Measurements from ENCODE around the gene C5orf58. TPM values are rescaled to one million over a fixed set of nuclear protein-coding genes. Genes with fewer than 3 reads are reported as not detected.
A peak's percentile ranks its signal among the peaks of the same experiment; 100 is the strongest.

Gene C5orf58
- total RNA-seq, 2 experiments from 2014 or later = not detected

- Mint-ChIP-seq H3K36me3 (ENCODE audit: low read depth) (peaks cover 88% of the 10 kb centered on the region), H3K4me1 (ENCODE audit: low read depth) (peaks cover 97% of the 10 kb centered on the region), H3K9me3 (no peaks in the 10 kb centered on the region), H3K27ac (peak overlapping the region; percentile 85), H3K4me3 (no peak overlapping the region), H3K27me3 (ENCODE audit: low read depth) (no peaks in the 10 kb centered on the region)
- CTCF ChIA-PET = interaction anchor here (1.9 to 18.8 kb wide), 4 partner anchors 10 to 51 kb away, joined by 7 to 281 read pairs (median 14); partner anchors contain the start of gene LCP2
- DNase-seq = no peak
- intact Hi-C loops (cut with micrococcal nuclease) = loop anchor here (1.0 kb wide), 1 partner anchor 8 kb away; no protein-coding TSS in a partner anchor
Measured at GRCh38 chr5:170287532-170287931, 54.7 kb downstream of the C5orf58 start.

- CTCF ChIA-PET = interaction anchor here (1.3 to 18.8 kb wide), 5 partner anchors 12 to 51 kb away, joined by 4 to 281 read pairs (median 21); no protein-coding TSS in a partner anchor
- intact Hi-C loops (cut with micrococcal nuclease) = no loop called here
- peaks cover 93% of the 10 kb centered on the region for H3K36me3 Mint-ChIP-seq (ENCODE audit: low read depth)
- peak overlapping the region; percentile 98 for H3K27ac Mint-ChIP-seq
- no peak overlapping the region for H3K4me3 Mint-ChIP-seq
- DNase-seq = no peak
- no peaks in the 10 kb centered on the region for H3K9me3 Mint-ChIP-seq
- H3K4me1 Mint-ChIP-seq (ENCODE audit: low read depth) = peaks cover 97% of the 10 kb centered on the region
- no peaks in the 10 kb centered on the region for H3K27me3 Mint-ChIP-seq (ENCODE audit: low read depth)
Measured at GRCh38 chr5:170288151-170288550, 55.4 kb downstream of the C5orf58 start.

GRCh38 chr5:170288551-170288950, 55.8 kb downstream of the C5orf58 start:
- Mint-ChIP-seq H3K9me3 (no peaks in the 10 kb centered on the region), H3K4me3 (no peak overlapping the region), H3K4me1 (ENCODE audit: low read depth) (peaks cover 97% of the 10 kb centered on the region), H3K27ac (peak overlapping the region; percentile 98), H3K27me3 (ENCODE audit: low read depth) (no peaks in the 10 kb centered on the region), H3K36me3 (ENCODE audit: low read depth) (peaks cover 94% of the 10 kb centered on the region)
- no peak for DNase-seq
- CTCF ChIA-PET = interaction anchor here (1.3 to 18.8 kb wide), 5 partner anchors 13 to 50 kb away, joined by 4 to 281 read pairs (median 21); no protein-coding TSS in a partner anchor
- intact Hi-C loops (cut with micrococcal nuclease) = no loop called here

GRCh38 chr5:170289121-170289520, 56.3 kb downstream of the C5orf58 start:
- Mint-ChIP-seq H3K4me1 (ENCODE audit: low read depth) (peaks cover 97% of the 10 kb centered on the region), H3K36me3 (ENCODE audit: low read depth) (peaks cover 93% of the 10 kb centered on the region), H3K27ac (peak overlapping the region; percentile 98), H3K9me3 (no peaks in the 10 kb centered on the region), H3K27me3 (ENCODE audit: low read depth) (no peaks in the 10 kb centered on the region), H3K4me3 (no peak overlapping the region)
- intact Hi-C loops (cut with micrococcal nuclease) = loop anchor here (1.0 kb wide), 1 partner anchor 8 kb away; the partner anchor contains the start of gene LCP2
- CTCF ChIA-PET = interaction anchor here (0.7 to 18.8 kb wide), 7 partner anchors 13 to 315 kb away, joined by 3 to 281 read pairs (median 8); no protein-coding TSS in a partner anchor
- no peak for DNase-seq

GRCh38 chr5:170289764-170290163, 57.0 kb downstream of the C5orf58 start:
- Mint-ChIP-seq H3K4me1 (ENCODE audit: low read depth) (peaks cover 97% of the 10 kb centered on the region), H3K4me3 (peak overlapping the region; percentile 49), H3K9me3 (no peaks in the 10 kb centered on the region), H3K27me3 (ENCODE audit: low read depth) (no peaks in the 10 kb centered on the region), H3K27ac (peak overlapping the region; percentile 98), H3K36me3 (ENCODE audit: low read depth) (peaks cover 93% of the 10 kb centered on the region)
- DNase-seq = no peak
- CTCF ChIA-PET = interaction anchor here (0.7 to 18.8 kb wide), 8 partner anchors 13 to 315 kb away, joined by 3 to 281 read pairs (median 6); no protein-coding TSS in a partner anchor
- intact Hi-C loops (cut with micrococcal nuclease) = loop anchor here (1.0 to 10.0 kb wide), 2 partner anchors 8 to 1885 kb away; partner anchors contain the start of gene LCP2

- H3K36me3 Mint-ChIP-seq (ENCODE audit: low read depth) = peaks cover 92% of the 10 kb centered on the region
- H3K9me3 Mint-ChIP-seq = no peaks in the 10 kb centered on the region
- DNase-seq = no peak
- peaks cover 90% of the 10 kb centered on the region for H3K4me1 Mint-ChIP-seq (ENCODE audit: low read depth)
- intact Hi-C loops (cut with micrococcal nuclease) = loop anchor here (10.0 kb wide), 1 partner anchor 1884 kb away; no protein-coding TSS in a partner anchor
- H3K4me3 Mint-ChIP-seq = no peak overlapping the region
- peak overlapping the region; percentile 98 for H3K27ac Mint-ChIP-seq
- CTCF ChIA-PET = interaction anchor here (0.7 to 18.8 kb wide), 5 partner anchors 13 to 47 kb away, joined by 4 to 281 read pairs (median 8); no protein-coding TSS in a partner anchor
- H3K27me3 Mint-ChIP-seq (ENCODE audit: low read depth) = no peaks in the 10 kb centered on the region
Measured at GRCh38 chr5:170290498-170290897, 57.7 kb downstream of the C5orf58 start.

DNA sequence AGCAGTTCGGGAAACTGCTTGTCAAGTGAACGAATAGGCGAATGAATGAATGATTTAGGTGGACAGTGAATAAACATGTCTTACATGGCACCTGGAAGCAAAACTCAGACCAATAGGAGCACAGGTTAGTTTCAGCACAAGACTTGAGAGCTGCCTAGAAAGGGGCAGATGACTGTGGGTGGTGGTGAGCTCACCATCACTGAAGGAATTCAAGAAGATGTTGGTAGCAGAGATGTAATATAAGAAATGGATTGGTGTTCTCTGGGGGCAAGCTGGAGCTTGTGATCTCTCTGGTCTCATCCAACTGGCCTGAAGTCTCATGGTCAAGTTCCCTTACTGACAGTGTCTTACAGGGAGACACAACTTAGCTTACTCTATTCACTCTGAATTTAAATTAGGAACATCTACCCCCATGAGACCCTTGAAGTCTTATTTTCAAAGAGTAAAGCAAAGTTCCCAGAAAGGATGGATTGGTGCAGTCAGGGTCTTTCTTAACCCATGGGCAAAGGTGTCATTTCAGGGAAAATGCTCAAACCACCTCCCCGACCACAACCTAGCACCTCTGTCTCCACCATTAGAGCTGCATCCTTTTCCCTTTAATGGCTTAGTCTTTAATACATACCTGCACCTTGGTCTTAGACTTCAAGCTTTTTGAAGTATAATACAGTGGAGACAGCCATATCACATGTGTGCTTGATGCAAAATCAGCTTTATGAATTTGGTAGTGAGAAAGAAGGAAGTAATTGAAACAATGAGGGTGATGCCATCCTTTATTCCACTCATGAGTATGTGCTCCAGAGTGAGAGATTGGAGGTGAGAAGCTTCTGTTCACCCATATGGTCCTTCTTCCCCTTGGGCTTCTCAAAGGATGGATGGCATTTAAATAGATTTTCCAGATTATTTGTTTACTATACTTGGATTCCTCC, 59.7 kb downstream of the C5orf58 start:
- DNase-seq = no peak
- Mint-ChIP-seq H3K9me3 (no peaks in the 10 kb centered on the region), H3K4me1 (ENCODE audit: low read depth) (peaks cover 72% of the 10 kb centered on the region), H3K27ac (peak overlapping the region; percentile 98), H3K27me3 (ENCODE audit: low read depth) (no peaks in the 10 kb centered on the region), H3K4me3 (peak overlapping the region; percentile 95), H3K36me3 (ENCODE audit: low read depth) (peaks cover 89% of the 10 kb centered on the region)
- intact Hi-C loops (cut with micrococcal nuclease) = loop anchor here (10.0 kb wide), 1 partner anchor 1882 kb away; no protein-coding TSS in a partner anchor
- CTCF ChIA-PET = interaction anchor here (1.0 to 18.8 kb wide), 11 partner anchors 9 to 66 kb away, joined by 3 to 281 read pairs (median 8); no protein-coding TSS in a partner anchor

DNA sequence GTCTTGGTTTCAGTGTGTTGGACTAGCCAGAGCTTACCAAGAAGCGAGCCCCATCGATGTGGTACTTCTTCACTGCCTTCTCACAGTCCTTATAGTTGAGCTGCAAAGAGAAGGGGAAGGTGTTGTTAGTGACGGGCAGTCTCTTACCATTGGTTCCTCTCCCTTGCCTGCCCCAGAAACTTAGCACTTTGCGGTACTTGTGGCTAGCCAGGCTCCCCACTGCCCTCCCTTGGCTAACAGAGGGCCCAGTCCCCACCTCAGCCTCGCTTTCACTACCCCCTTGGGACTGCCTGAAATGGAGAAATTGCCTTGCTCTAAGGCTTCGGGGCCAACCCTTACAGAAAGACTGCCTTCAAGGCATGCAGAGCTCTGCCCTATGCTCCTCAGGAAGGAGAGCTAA, 60.5 kb downstream of the C5orf58 start:
- H3K27me3 Mint-ChIP-seq (ENCODE audit: low read depth) = no peaks in the 10 kb centered on the region
- CTCF ChIA-PET = interaction anchor here (1.0 to 18.8 kb wide), 9 partner anchors 10 to 67 kb away, joined by 3 to 281 read pairs (median 26); no protein-coding TSS in a partner anchor
- DNase-seq = peak; percentile 66

DNA sequence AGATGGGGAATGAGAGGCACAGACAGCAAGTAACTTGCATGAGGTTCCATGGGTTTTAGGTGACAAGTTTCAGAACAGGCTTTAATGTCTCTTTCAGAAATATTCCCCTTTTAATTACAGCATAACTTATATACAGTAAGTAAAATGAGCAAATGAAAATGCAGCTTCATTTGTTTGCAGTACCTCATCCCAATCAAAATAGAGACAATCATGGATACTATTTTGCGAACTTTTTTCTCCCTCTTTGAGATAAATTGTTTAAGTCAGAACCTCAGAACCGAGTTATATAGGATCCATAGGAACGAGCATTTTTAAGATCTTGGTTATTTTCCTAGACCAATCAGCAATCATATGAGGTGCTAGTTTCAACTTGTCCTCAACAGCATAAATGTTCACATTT, 61.3 kb downstream of the C5orf58 start:
- H3K27me3 Mint-ChIP-seq (ENCODE audit: low read depth) = no peaks in the 10 kb centered on the region
- H3K4me1 Mint-ChIP-seq (ENCODE audit: low read depth) = peaks cover 68% of the 10 kb centered on the region
- CTCF ChIA-PET = interaction anchor here (0.9 to 18.8 kb wide), 8 partner anchors 11 to 68 kb away, joined by 3 to 281 read pairs (median 66); no protein-coding TSS in a partner anchor
- H3K4me3 Mint-ChIP-seq = peak overlapping the region; percentile 95
- intact Hi-C loops (cut with micrococcal nuclease) = loop anchor here (10.0 kb wide), 1 partner anchor 1881 kb away; no protein-coding TSS in a partner anchor
- H3K27ac Mint-ChIP-seq = peak overlapping the region; percentile 98
- no peaks in the 10 kb centered on the region for H3K9me3 Mint-ChIP-seq
- no peak for DNase-seq
- H3K36me3 Mint-ChIP-seq (ENCODE audit: low read depth) = peaks cover 74% of the 10 kb centered on the region

More for the DNA sequence above, 60.5 kb downstream of the C5orf58 start:
- peaks cover 69% of the 10 kb centered on the region for H3K4me1 Mint-ChIP-seq (ENCODE audit: low read depth)
- peak overlapping the region; percentile 98 for H3K27ac Mint-ChIP-seq
- H3K9me3 Mint-ChIP-seq = no peaks in the 10 kb centered on the region
- H3K4me3 Mint-ChIP-seq = peak overlapping the region; percentile 95
- H3K36me3 Mint-ChIP-seq (ENCODE audit: low read depth) = peaks cover 82% of the 10 kb centered on the region
- intact Hi-C loops (cut with micrococcal nuclease) = loop anchor here (10.0 kb wide), 1 partner anchor 1882 kb away; no protein-coding TSS in a partner anchor

- CTCF ChIA-PET = interaction anchor here (0.8 to 18.8 kb wide), 10 partner anchors 11 to 68 kb away, joined by 3 to 281 read pairs (median 17); no protein-coding TSS in a partner anchor
- peaks cover 68% of the 10 kb centered on the region for H3K4me1 Mint-ChIP-seq (ENCODE audit: low read depth)
- H3K4me3 Mint-ChIP-seq = peak overlapping the region; percentile 95
- H3K27me3 Mint-ChIP-seq (ENCODE audit: low read depth) = no peaks in the 10 kb centered on the region
- no peak for DNase-seq
- H3K9me3 Mint-ChIP-seq = no peaks in the 10 kb centered on the region
- intact Hi-C loops (cut with micrococcal nuclease) = loop anchor here (10.0 kb wide), 1 partner anchor 1880 kb away; no protein-coding TSS in a partner anchor
- H3K27ac Mint-ChIP-seq = peak overlapping the region; percentile 98
- H3K36me3 Mint-ChIP-seq (ENCODE audit: low read depth) = peaks cover 69% of the 10 kb centered on the region
Measured at GRCh38 chr5:170294556-170294955, 61.8 kb downstream of the C5orf58 start.
